Measurements from ENCODE around the gene KLF2. TPM values are rescaled to one million over a fixed set of nuclear protein-coding genes. Genes with fewer than 3 reads are reported as not detected.

Gene KLF2
- total and polyA plus RNA-seq, 8 donors = 3.1 to 12.0 (median 5.2) TPM

DNA sequence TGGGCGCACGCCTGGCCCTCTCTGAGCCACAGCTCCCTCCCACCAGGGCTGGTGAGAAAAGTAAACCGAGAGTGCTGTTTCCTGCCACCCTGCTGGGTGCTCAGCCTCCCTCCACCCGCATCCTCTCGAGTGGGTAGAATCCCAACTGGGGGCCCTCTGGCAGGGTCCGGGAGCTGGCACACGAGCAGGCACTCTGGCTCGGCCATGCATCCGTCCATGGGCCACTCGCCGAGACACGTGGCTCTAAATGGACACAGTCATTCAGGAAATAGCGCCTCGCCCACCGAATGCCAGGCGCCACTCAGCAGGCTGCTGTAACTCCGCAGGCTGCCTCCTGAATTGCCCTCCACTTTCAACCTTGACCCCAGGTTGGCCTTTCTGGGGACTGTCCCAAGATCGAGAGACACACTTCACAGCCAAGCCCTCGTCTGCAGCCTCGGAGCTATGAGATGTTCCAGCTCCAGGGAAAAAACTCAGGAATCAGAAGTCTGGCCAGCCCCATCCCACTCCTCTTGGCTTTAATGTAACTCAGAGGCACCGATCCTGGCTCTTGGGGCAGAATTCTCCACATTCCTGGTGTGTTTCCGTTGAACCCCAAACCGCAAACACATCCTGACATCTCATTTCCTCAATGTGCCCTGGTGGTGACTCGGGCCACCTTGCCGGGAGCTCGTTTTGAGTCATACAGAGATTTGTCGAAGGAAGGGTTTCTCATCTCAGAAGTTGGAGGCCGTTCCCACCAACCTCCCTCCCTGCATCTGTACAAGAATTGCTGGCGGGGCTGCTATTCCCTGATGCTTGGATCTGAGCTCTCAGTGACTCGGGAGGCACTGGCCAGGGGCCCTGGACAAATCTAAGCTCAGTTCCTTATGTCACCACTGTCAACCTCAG is 14.1 kb downstream of the KLF2 start:
- Histone ChIP-seq H3K36me3 (no peaks in the 10 kb centered on the region), H3K4me3 (no peak overlapping the region), H3K4me1 (no peaks in the 10 kb centered on the region), H3K27ac (no peak overlapping the region), H3K27me3 (no peaks in the 10 kb centered on the region), H3K9me3 (no peaks in the 10 kb centered on the region)
- ATAC-seq = peak in 3 of 4 donors; percentile 17 to 47 (median 36)
- TF ChIP-seq, protein P1, sequence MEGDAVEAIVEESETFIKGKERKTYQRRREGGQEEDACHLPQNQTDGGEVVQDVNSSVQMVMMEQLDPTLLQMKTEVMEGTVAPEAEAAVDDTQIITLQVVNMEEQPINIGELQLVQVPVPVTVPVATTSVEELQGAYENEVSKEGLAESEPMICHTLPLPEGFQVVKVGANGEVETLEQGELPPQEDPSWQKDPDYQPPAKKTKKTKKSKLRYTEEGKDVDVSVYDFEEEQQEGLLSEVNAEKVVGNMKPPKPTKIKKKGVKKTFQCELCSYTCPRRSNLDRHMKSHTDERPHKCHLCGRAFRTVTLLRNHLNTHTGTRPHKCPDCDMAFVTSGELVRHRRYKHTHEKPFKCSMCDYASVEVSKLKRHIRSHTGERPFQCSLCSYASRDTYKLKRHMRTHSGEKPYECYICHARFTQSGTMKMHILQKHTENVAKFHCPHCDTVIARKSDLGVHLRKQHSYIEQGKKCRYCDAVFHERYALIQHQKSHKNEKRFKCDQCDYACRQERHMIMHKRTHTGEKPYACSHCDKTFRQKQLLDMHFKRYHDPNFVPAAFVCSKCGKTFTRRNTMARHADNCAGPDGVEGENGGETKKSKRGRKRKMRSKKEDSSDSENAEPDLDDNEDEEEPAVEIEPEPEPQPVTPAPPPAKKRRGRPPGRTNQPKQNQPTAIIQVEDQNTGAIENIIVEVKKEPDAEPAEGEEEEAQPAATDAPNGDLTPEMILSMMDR (IDR thresholded peaks at IDR 0.05) = no peak
- FAIRE-seq = no peak
- WGBS, 2 donors = 42 to 47% methylated on average over 30 of the region's 30 CpGs
- intact Hi-C loops (cut with DNase I) = no loop called here
- peak in 1 of 6 donors; percentile 61 for DNase-seq

DNA sequence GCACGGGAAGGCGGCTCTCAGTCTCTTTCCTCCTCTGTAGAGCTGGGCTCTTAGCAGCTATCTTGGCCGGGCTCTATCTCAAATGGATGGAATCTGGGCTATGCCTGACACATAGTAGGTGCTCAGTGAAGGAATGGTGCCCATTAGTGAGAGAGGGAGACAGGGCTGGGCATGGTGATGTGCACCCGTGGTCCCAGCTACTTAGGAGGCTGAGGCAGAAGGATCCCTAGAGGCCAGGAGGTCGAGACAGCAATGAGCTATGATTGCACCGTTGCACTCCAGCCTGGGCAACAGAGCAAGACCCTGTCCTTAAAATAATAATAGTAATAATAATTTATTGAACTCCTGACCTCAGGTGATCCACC is 14.7 kb downstream of the KLF2 start:
- ATAC-seq = no peak
- WGBS, 2 donors = 85 to 86% methylated on average over 6 of the region's 6 CpGs
- intact Hi-C loops (cut with DNase I) = no loop called here

DNA sequence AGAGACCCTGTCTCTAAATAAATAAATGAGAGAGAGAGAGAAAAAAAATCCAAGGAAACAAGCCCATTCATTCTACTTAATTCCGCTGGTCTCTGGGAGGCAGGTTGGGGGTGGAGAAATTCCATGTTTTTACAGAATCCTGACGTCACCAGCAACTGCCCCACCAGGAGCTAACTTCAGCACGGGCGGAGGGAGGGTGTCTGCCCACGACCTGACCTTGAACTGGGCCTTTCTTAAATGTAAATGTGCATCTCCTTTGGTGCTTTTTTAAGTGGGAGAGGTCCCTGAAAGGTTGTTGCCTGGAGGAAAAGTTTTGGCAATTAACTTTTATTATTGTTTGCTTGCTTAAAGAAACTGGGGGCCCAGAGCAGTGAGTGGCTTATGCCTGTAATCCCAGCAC is 15.5 kb downstream of the KLF2 start:
- H3K4me3 ChIP-seq = no peak overlapping the region
- FAIRE-seq (no peak), DNase-seq (no peak), ATAC-seq (no peak)
- H3K4me1 ChIP-seq = no peaks in the 10 kb centered on the region
- H3K36me3 ChIP-seq = no peaks in the 10 kb centered on the region
- intact Hi-C loops (cut with DNase I) = no loop called here
- H3K27me3 ChIP-seq = no peaks in the 10 kb centered on the region
- no peak overlapping the region for H3K27ac ChIP-seq
- no peaks in the 10 kb centered on the region for H3K9me3 ChIP-seq
- WGBS, 2 donors = 60 to 68% methylated on average over 5 of the region's 5 CpGs
- TF ChIP-seq, protein P1 (IDR thresholded peaks at IDR 0.05) = no peak

More for the DNA sequence above, 14.7 kb downstream of the KLF2 start:
- no peaks in the 10 kb centered on the region for H3K36me3 ChIP-seq
- FAIRE-seq = no peak
- no peaks in the 10 kb centered on the region for H3K9me3 ChIP-seq
- no peak overlapping the region for H3K4me3 ChIP-seq
- H3K4me1 ChIP-seq = no peaks in the 10 kb centered on the region
- H3K27me3 ChIP-seq = no peaks in the 10 kb centered on the region
- TF ChIP-seq, protein P1 (IDR thresholded peaks at IDR 0.05) = no peak
- H3K27ac ChIP-seq = no peak overlapping the region
- no peak for DNase-seq

DNA sequence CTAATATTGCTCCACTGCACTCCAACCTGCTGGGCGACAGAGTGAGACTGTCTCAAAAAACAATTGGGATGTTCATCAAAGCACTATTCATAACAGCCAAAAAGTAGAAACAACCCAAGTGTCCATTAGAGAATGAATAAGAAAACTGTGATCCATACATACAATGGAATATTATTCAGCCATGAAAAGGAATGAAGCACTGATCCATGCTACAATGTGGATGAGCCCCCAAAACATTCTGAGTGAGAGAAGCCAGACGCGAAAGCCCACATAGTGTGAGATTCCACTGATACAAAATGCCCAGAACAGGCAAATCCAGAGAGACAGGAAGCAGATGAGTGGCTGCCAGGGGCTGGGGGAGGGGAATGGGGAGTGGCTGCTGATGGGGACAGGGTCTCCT is 16.0 kb downstream of the KLF2 start:
- no peaks in the 10 kb centered on the region for H3K4me1 ChIP-seq
- H3K27ac ChIP-seq = no peak overlapping the region
- ATAC-seq (no peak), DNase-seq (no peak), FAIRE-seq (no peak)
- TF ChIP-seq, protein P1 (IDR thresholded peaks at IDR 0.05) = no peak
- H3K36me3 ChIP-seq = no peaks in the 10 kb centered on the region
- WGBS, 2 donors = 86 to 91% methylated on average over 3 of the region's 3 CpGs
- H3K27me3 ChIP-seq = no peaks in the 10 kb centered on the region
- intact Hi-C loops (cut with DNase I) = no loop called here
- H3K9me3 ChIP-seq = no peaks in the 10 kb centered on the region
- H3K4me3 ChIP-seq = no peak overlapping the region

All from pancreas (tissue), 10 donors.